GM13977 (cell line): ENCODE data around the gene DTHD1.

Experiments used
- DNase-seq: peaks from one replicate; pipeline ENCODE4 v3.0.0; 2012; ENCODE audit warnings: low spot score
- CTCF ChIP-seq: IDR thresholded peaks from 2 replicates; pipeline ENCODE4 v1.5.1; 2012; ENCODE audit warnings: mild to moderate bottlenecking, control low read depth; ENCODE audit not compliant: insufficient read depth; ENCODE audit errors: extremely low read depth, missing control alignments
- in situ Hi-C: fragments of 300-500 bp; cut with MboI; formaldehyde crosslinking; loops from one replicate; pipeline ENCODE4 v1.12.0; 2022; ENCODE audit warnings: low sequenced_read_pairs, low pct_unique_long_range_greater_than_20kb, mixed read lengths, inconsistent platforms; ENCODE audit not compliant: unreplicated experiment

Gene DTHD1

GRCh38 chr4:36363024-36363423, 81.6 kb downstream of the DTHD1 start:
- no peak for DNase-seq
- no peak for TF ChIP-seq CTCF
- in situ Hi-C loops = no loop called here

GRCh38 chr4:36374836-36375511, 93.6 kb downstream of the DTHD1 start:
- DNase-seq = no peak
- TF ChIP-seq CTCF = no peak
- in situ Hi-C loops = no loop called here

GRCh38 chr4:36385951-36386571, 104.6 kb downstream of the DTHD1 start:
- peak; percentile 26 for DNase-seq
- in situ Hi-C loops = no loop called here
- no peak for TF ChIP-seq CTCF

GRCh38 chr4:36386691-36387090, 105.3 kb downstream of the DTHD1 start:
- in situ Hi-C loops = no loop called here
- DNase-seq = no peak
- TF ChIP-seq CTCF = peak; percentile 29

- no peak for TF ChIP-seq CTCF
- in situ Hi-C loops = no loop called here
- DNase-seq = no peak
Measured at GRCh38 chr4:36388710-36389109, 107.3 kb downstream of the DTHD1 start.

GRCh38 chr4:36391411-36391810, 110.0 kb downstream of the DTHD1 start:
- no peak for TF ChIP-seq CTCF
- in situ Hi-C loops = loop anchor here (10.0 kb wide), 1 partner anchor 47 kb away; no protein-coding TSS in a partner anchor

GRCh38 chr4:36392024-36392423, 110.6 kb downstream of the DTHD1 start:
- TF ChIP-seq CTCF = no peak
- in situ Hi-C loops = loop anchor here (10.0 kb wide), 1 partner anchor 47 kb away; no protein-coding TSS in a partner anchor
- no peak for DNase-seq

More at GRCh38 chr4:36391411-36391810, 110.0 kb downstream of the DTHD1 start:
- DNase-seq = no peak
